Adrenal gland (tissue), 5 donors: ENCODE results near the gene HOMEZ.
"Not testable (repeated sequence)": the region's sequence is repeated elsewhere in the genome, so short reads cannot be mapped to it uniquely, and the experiment has no call there.

Experiments
- CTCF ChIP-seq, 6 experiments: fragments of 450-650 bp in 4 of 6; fragments of 200-600 bp in 2 of 6; sonication (generic) in 1 of 6; IDR thresholded peaks; 1 replicate in 5 of 6; 2 replicates in 1 of 6; pipeline versions ENCODE4 v1.5.1 to v1.8.0; 2016 to 2021; ENCODE audit warnings: antibody characterized with exemption in 6 of 6, mild to moderate bottlenecking in 2 of 6, moderate library complexity in 1 of 6
- POLR2A ChIP-seq, 2 donors: fragments of 450-650 bp; IDR thresholded peaks; one replicate each; pipeline ENCODE4 v1.6.1; 2017; ENCODE audit warnings: antibody characterized with exemption in 2 of 2, mild to moderate bottlenecking in 2 of 2, moderate library complexity in 1 of 2
- donor health status: DM: no; HTN: no; CAD: no.

- TF ChIP-seq CTCF, POLR2A (IDR thresholded peaks at IDR 0.05): not testable (repeated sequence)
These were observed 25.1 kb downstream of the HOMEZ start for GRCh38 chr14:23260849-23261248.
